ENCODE results near the gene ADGRA1.

GRCh38 chr10:133091316-133091715 is 3.6 kb downstream of the ADGRA1 start:
- TF ChIP-seq CTCF (conservative IDR thresholded peaks at IDR 0.05 in 1 of 2, IDR thresholded peaks at IDR 0.05 in 1 of 2; ENCODE audit: extremely low read depth in 1 of 2, insufficient read depth in 1 of 2, low read depth in 1 of 2, low read length in 2 of 2) (no peak), EZH2 (IDR thresholded peaks at IDR 0.05; ENCODE audit: borderline replicate concordance, low read length) (no peak)

Data from mammary epithelial cell (primary cell).